Natural killer cell treated with Interleukin-12 subunit alpha and Interleukin-12 subunit beta and Interleukin-15 and Interleukin-18, amount 100 ng/mL, for 72 hours (primary cell): Measurements from ENCODE around the gene H3-3A. TPM values are rescaled to one million over a fixed set of nuclear protein-coding genes. Genes with fewer than 3 reads are reported as not detected.

Experiments used
- ATAC-seq, 2 donors: fragments of 150-1000 bp; cut with Tn5 transposase in 1 of 2; sonication (Bioruptor Pico), chemical (Tn5 transposase) in 1 of 2; 2 replicates each; pipeline ENCODE4 v1.10.0; 2021
- DNase-seq: peaks from one replicate; pipeline ENCODE4 v3.0.0; 2022; ENCODE audit warnings: low spot score
- H3K27ac Mint-ChIP-seq, 2 donors: 1 replicate in 1 of 2; 2 replicates in 1 of 2; pipeline ENCODE4 v1.8.0; 2022; ENCODE audit warnings: mixed read lengths in 2 of 2, mild to moderate bottlenecking in 1 of 2, moderate library complexity in 1 of 2
- H3K27me3 Mint-ChIP-seq, 2 donors: 1 replicate in 1 of 2; 2 replicates in 1 of 2; pipeline ENCODE4 v1.8.0; 2022; ENCODE audit warnings: mixed read lengths in 2 of 2
- H3K36me3 Mint-ChIP-seq: one replicate; pipeline ENCODE4 v1.8.0; 2022; ENCODE audit warnings: mixed read lengths
- H3K4me1 Mint-ChIP-seq, 2 donors: 1 replicate in 1 of 2; 2 replicates in 1 of 2; pipeline ENCODE4 v1.8.0; 2022; ENCODE audit warnings: low read depth in 2 of 2, mixed read lengths in 2 of 2, mild to moderate bottlenecking in 1 of 2
- H3K4me3 Mint-ChIP-seq: one replicate; pipeline ENCODE4 v1.8.0; 2022; ENCODE audit warnings: mixed read lengths
- H3K9me3 Mint-ChIP-seq: 2 replicates; pipeline ENCODE4 v1.8.0; 2022; ENCODE audit warnings: mixed read lengths
- total RNA-seq, 2 donors: library from RNA; stranded (reverse); gene quantifications; one replicate each; pipeline ENCODE4 v1.2.3, GENCODE V29; 2022

The H3-3A gene
- 100 to 1,000 TPM; 174 to 259 TPM for total RNA-seq

GRCh38 chr1:226062558-226063223 is at the start of gene H3-3A:
TSS of gene H3-3A (plus strand) at chr1:226062716. CDS start at chr1:226064352, 1,636 bp downstream.
- Mint-ChIP-seq H3K27ac (peak within 1 kb of the TSS; percentile 91 to 98), H3K4me3 (peak within 1 kb of the TSS; percentile 97), H3K27me3 (no peaks in the 10 kb centered on the region), H3K36me3 (peaks cover 27% of the 10 kb centered on the region), H3K9me3 (no peaks in the 10 kb centered on the region), H3K4me1 (peaks cover 32 to 44% of the 10 kb centered on the region in 2 donors)
- DNase-seq (peak; percentile 98), ATAC-seq (peak; percentile 93 to 95)

- Mint-ChIP-seq H3K36me3 (no peaks in the 10 kb centered on the region), H3K4me1 (no peaks in the 10 kb centered on the region), H3K4me3 (no peak overlapping the region), H3K9me3 (no peaks in the 10 kb centered on the region), H3K27me3 (peaks cover 2 to 18% of the 10 kb centered on the region in 2 donors), H3K27ac (no peak overlapping the region)
- ATAC-seq (no peak), DNase-seq (no peak)
These were observed 45.4 kb upstream of the H3-3A start for GRCh38 chr1:226017070-226017469.

GRCh38 chr1:226019572-226019971 is 42.9 kb upstream of the H3-3A start:
- DNase-seq, result no peak
- ATAC-seq, result no peak
- Mint-ChIP-seq H3K4me1 (no peaks in the 10 kb centered on the region), H3K27ac (no peak overlapping the region), H3K36me3 (no peaks in the 10 kb centered on the region), H3K9me3 (no peaks in the 10 kb centered on the region), H3K27me3 (peaks cover 2 to 11% of the 10 kb centered on the region in 2 donors), H3K4me3 (no peak overlapping the region)

GRCh38 chr1:226021401-226021800 is 41.1 kb upstream of the H3-3A start:
- Mint-ChIP-seq H3K27ac (no peak overlapping the region), H3K4me1 (no peaks in the 10 kb centered on the region), H3K27me3 (peaks cover 2 to 8% of the 10 kb centered on the region in 2 donors), H3K4me3 (no peak overlapping the region), H3K36me3 (no peaks in the 10 kb centered on the region), H3K9me3 (no peaks in the 10 kb centered on the region)
- no peak for DNase-seq
- ATAC-seq, result no peak

- Mint-ChIP-seq H3K9me3 (no peaks in the 10 kb centered on the region), H3K36me3 (no peaks in the 10 kb centered on the region), H3K4me3 (no peak overlapping the region), H3K4me1 (no peaks in the 10 kb centered on the region), H3K27ac (no peak overlapping the region), H3K27me3 (peaks cover 2 to 8% of the 10 kb centered on the region in 2 donors)
- no peak for DNase-seq
- no peak for ATAC-seq
These were observed 40.7 kb upstream of the H3-3A start for GRCh38 chr1:226021801-226022200.

- Mint-ChIP-seq H3K27ac (no peak overlapping the region), H3K4me1 (no peaks in the 10 kb centered on the region), H3K27me3 (peaks cover 0 to 8% of the 10 kb centered on the region in 2 donors), H3K4me3 (no peak overlapping the region), H3K9me3 (no peaks in the 10 kb centered on the region), H3K36me3 (no peaks in the 10 kb centered on the region)
- DNase-seq, result no peak
- no peak for ATAC-seq
These were observed 38.8 kb upstream of the H3-3A start for GRCh38 chr1:226023735-226024134.

- ATAC-seq (no peak), DNase-seq (no peak)
- Mint-ChIP-seq H3K27me3 (peaks cover 0 to 5% of the 10 kb centered on the region in 2 donors), H3K4me3 (no peak overlapping the region), H3K36me3 (no peaks in the 10 kb centered on the region), H3K9me3 (no peaks in the 10 kb centered on the region), H3K27ac (no peak overlapping the region), H3K4me1 (no peaks in the 10 kb centered on the region)
These were observed 35.7 kb upstream of the H3-3A start for GRCh38 chr1:226026833-226027232.

GRCh38 chr1:226027538-226028217 is 34.8 kb upstream of the H3-3A start:
- Mint-ChIP-seq H3K4me3 (no peak overlapping the region), H3K27me3 (no peaks in the 10 kb centered on the region), H3K4me1 (no peaks in the 10 kb centered on the region), H3K27ac (no peak overlapping the region), H3K9me3 (no peaks in the 10 kb centered on the region), H3K36me3 (no peaks in the 10 kb centered on the region)
- ATAC-seq (no peak), DNase-seq (no peak)

- no peak overlapping the region for H3K4me3 Mint-ChIP-seq
- H3K9me3 Mint-ChIP-seq, result no peaks in the 10 kb centered on the region
- H3K27me3 Mint-ChIP-seq, result no peaks in the 10 kb centered on the region
- H3K27ac Mint-ChIP-seq, result no peak overlapping the region
- H3K36me3 Mint-ChIP-seq, result no peaks in the 10 kb centered on the region
- no peak for DNase-seq
- H3K4me1 Mint-ChIP-seq, result no peaks in the 10 kb centered on the region
- no peak for ATAC-seq
These were observed 33.4 kb upstream of the H3-3A start for GRCh38 chr1:226029093-226029496.

GRCh38 chr1:226029568-226030225 is 32.8 kb upstream of the H3-3A start:
- Mint-ChIP-seq H3K4me1 (no peaks in the 10 kb centered on the region), H3K9me3 (no peaks in the 10 kb centered on the region), H3K36me3 (no peaks in the 10 kb centered on the region), H3K27me3 (no peaks in the 10 kb centered on the region), H3K27ac (no peak overlapping the region), H3K4me3 (no peak overlapping the region)
- no peak for DNase-seq
- no peak for ATAC-seq

- H3K4me1 Mint-ChIP-seq, result no peaks in the 10 kb centered on the region
- no peaks in the 10 kb centered on the region for H3K36me3 Mint-ChIP-seq
- no peak overlapping the region for H3K4me3 Mint-ChIP-seq
- no peaks in the 10 kb centered on the region for H3K9me3 Mint-ChIP-seq
- DNase-seq, result no peak
- no peak overlapping the region for H3K27ac Mint-ChIP-seq
- ATAC-seq, result no peak
- no peaks in the 10 kb centered on the region for H3K27me3 Mint-ChIP-seq
These were observed 28.9 kb upstream of the H3-3A start for GRCh38 chr1:226033582-226033981.

- H3K4me1 Mint-ChIP-seq, result no peaks in the 10 kb centered on the region
- H3K9me3 Mint-ChIP-seq, result no peaks in the 10 kb centered on the region
- H3K27me3 Mint-ChIP-seq, result no peaks in the 10 kb centered on the region
- no peaks in the 10 kb centered on the region for H3K36me3 Mint-ChIP-seq
- no peak for DNase-seq
- no peak overlapping the region for H3K4me3 Mint-ChIP-seq
- peak overlapping the region in 1 of 2 donors; percentile 43 for H3K27ac Mint-ChIP-seq
- ATAC-seq, result no peak
These were observed 28.5 kb upstream of the H3-3A start for GRCh38 chr1:226033991-226034390.

- H3K36me3 Mint-ChIP-seq, result no peaks in the 10 kb centered on the region
- H3K4me1 Mint-ChIP-seq, result no peaks in the 10 kb centered on the region
- H3K27me3 Mint-ChIP-seq, result no peaks in the 10 kb centered on the region
- H3K27ac Mint-ChIP-seq, result peak overlapping the region in 1 of 2 donors; percentile 43
- DNase-seq, result no peak
- ATAC-seq, result peak in 1 of 2 donors; percentile 74
- H3K4me3 Mint-ChIP-seq, result no peak overlapping the region
- no peaks in the 10 kb centered on the region for H3K9me3 Mint-ChIP-seq
These were observed 28.0 kb upstream of the H3-3A start for GRCh38 chr1:226034482-226034881.

- H3K36me3 Mint-ChIP-seq, result no peaks in the 10 kb centered on the region
- H3K4me1 Mint-ChIP-seq, result no peaks in the 10 kb centered on the region
- no peak overlapping the region for H3K27ac Mint-ChIP-seq
- DNase-seq (no peak), ATAC-seq (no peak)
- no peaks in the 10 kb centered on the region for H3K9me3 Mint-ChIP-seq
- no peaks in the 10 kb centered on the region for H3K27me3 Mint-ChIP-seq
- H3K4me3 Mint-ChIP-seq, result no peak overlapping the region
These were observed 26.6 kb upstream of the H3-3A start for GRCh38 chr1:226035915-226036314.
